H9 (cell line): ENCODE data around the gene ENOX1. TPM values are rescaled to one million over a fixed set of nuclear protein-coding genes. Genes with fewer than 3 reads are reported as not detected.

Experiments
- DNase-seq: peaks from one replicate; pipeline ENCODE4 v3.0.0-alpha.2; 2017
- H2AFZ ChIP-seq: one replicate; pipeline ENCODE4 v1.6.1; 2013; ENCODE audit warnings: mild to moderate bottlenecking, low read length, control low read depth, moderate library complexity
- H2AK5ac ChIP-seq: 2 replicates; pipeline ENCODE4 v1.6.1; 2013; ENCODE audit warnings: low read length, control low read depth, mixed read lengths; ENCODE audit not compliant: insufficient read length
- H2BK120ac ChIP-seq: one replicate; pipeline ENCODE4 v1.6.1; 2013; ENCODE audit warnings: low read depth, mild to moderate bottlenecking, low read length, control low read depth, inconsistent platforms; ENCODE audit not compliant: poor library complexity, severe bottlenecking
- H2BK12ac ChIP-seq: 2 replicates; pipeline ENCODE4 v1.6.1; 2013; ENCODE audit warnings: low read length, control low read depth, mixed read lengths, low read depth; ENCODE audit not compliant: insufficient read length
- H2BK15ac ChIP-seq: 2 replicates; pipeline ENCODE4 v1.6.1; 2013; ENCODE audit warnings: low read depth, low read length, control low read depth
- H2BK20ac ChIP-seq: one replicate; pipeline ENCODE4 v1.6.1; 2013; ENCODE audit warnings: low read depth, mild to moderate bottlenecking, low read length, control low read depth, inconsistent platforms; ENCODE audit not compliant: poor library complexity, severe bottlenecking
- H2BK5ac ChIP-seq: 2 replicates; pipeline ENCODE4 v1.6.1; 2013; ENCODE audit warnings: low read length, control low read depth, mixed read lengths; ENCODE audit not compliant: insufficient read length
- H3K14ac ChIP-seq: 2 replicates; pipeline ENCODE4 v1.6.1; 2013; ENCODE audit warnings: low read length, control low read depth; ENCODE audit not compliant: insufficient read depth
- H3K18ac ChIP-seq: 2 replicates; pipeline ENCODE4 v1.6.1; 2013; ENCODE audit warnings: low read depth, mild to moderate bottlenecking, mixed read lengths, low read length, control low read depth; ENCODE audit not compliant: insufficient read length
- H3K23ac ChIP-seq: 2 replicates; pipeline ENCODE4 v1.6.1; 2013; ENCODE audit warnings: low read length, control low read depth, mixed read lengths, low read depth; ENCODE audit not compliant: insufficient read length
- H3K23me2 ChIP-seq: 2 replicates; pipeline ENCODE4 v1.6.1; 2013; ENCODE audit warnings: low read depth, mild to moderate bottlenecking, mixed read lengths, low read length, control low read depth; ENCODE audit not compliant: insufficient read length, poor library complexity, severe bottlenecking
- H3K27ac ChIP-seq: 2 replicates; pipeline ENCODE4 v1.5.1; 2013; ENCODE audit warnings: low read length, control low read depth, mixed read lengths, low read depth; ENCODE audit not compliant: insufficient read length
- H3K27me3 ChIP-seq: 2 replicates; pipeline ENCODE4 v1.6.1; 2013; ENCODE audit warnings: low read length, control low read depth, inconsistent platforms; ENCODE audit not compliant: insufficient read depth
- H3K4ac ChIP-seq: 2 replicates; pipeline ENCODE4 v1.6.1; 2013; ENCODE audit warnings: low read depth, mild to moderate bottlenecking, control low read depth, inconsistent platforms, low read length, moderate library complexity
- H3K4me1 ChIP-seq: 2 replicates; pipeline ENCODE4 v1.6.1; 2013; ENCODE audit warnings: low read length, control low read depth, inconsistent platforms; ENCODE audit not compliant: insufficient read depth
- H3K4me2 ChIP-seq: 2 replicates; pipeline ENCODE4 v1.6.1; 2013; ENCODE audit warnings: low read length, control low read depth, mixed read lengths; ENCODE audit not compliant: insufficient read length, insufficient read depth
- H3K56ac ChIP-seq: 2 replicates; pipeline ENCODE4 v1.6.1; 2013; ENCODE audit warnings: low read depth, mild to moderate bottlenecking, mixed read lengths, low read length, control low read depth; ENCODE audit not compliant: insufficient read length
- H3K79me1 ChIP-seq: 2 replicates; pipeline ENCODE4 v1.6.1; 2013; ENCODE audit warnings: low read depth, mild to moderate bottlenecking, moderate library complexity, low read length, control low read depth, inconsistent platforms; ENCODE audit not compliant: insufficient read depth, poor library complexity, severe bottlenecking
- H3K79me2 ChIP-seq: 2 replicates; pipeline ENCODE4 v1.6.1; 2013; ENCODE audit warnings: low read length, control low read depth, inconsistent platforms; ENCODE audit not compliant: insufficient read depth
- H3K9ac ChIP-seq: 2 replicates; pipeline ENCODE4 v1.6.1; 2013; ENCODE audit warnings: low read length, control low read depth, mixed read lengths; ENCODE audit not compliant: insufficient read length; ENCODE audit errors: extremely low read depth
- H3K9me3 ChIP-seq: one replicate; pipeline ENCODE4 v1.6.1; 2013; ENCODE audit warnings: low read depth, low read length, inconsistent platforms; ENCODE audit not compliant: control insufficient read depth
- H3T11ph ChIP-seq: one replicate; pipeline ENCODE4 v1.6.1; 2013; ENCODE audit warnings: mild to moderate bottlenecking, low read length, control low read depth, inconsistent platforms
- H4K20me1 ChIP-seq: one replicate; pipeline ENCODE4 v1.6.1; 2013; ENCODE audit not compliant: control insufficient read depth, insufficient read length, insufficient read depth
- H4K5ac ChIP-seq: 2 replicates; pipeline ENCODE4 v1.6.1; 2013; ENCODE audit warnings: low read depth, mild to moderate bottlenecking, mixed read lengths, low read length, control low read depth; ENCODE audit not compliant: insufficient read length
- H4K8ac ChIP-seq: replicated peaks from 2 replicates; pipeline ENCODE4 v1.6.1; 2013; ENCODE audit warnings: low read length, control low read depth, mixed read lengths, low read depth; ENCODE audit not compliant: insufficient read length
- H4K91ac ChIP-seq: 2 replicates; pipeline ENCODE4 v1.6.1; 2013; ENCODE audit warnings: low read depth, mild to moderate bottlenecking, moderate library complexity, mixed read lengths, low read length, control low read depth; ENCODE audit not compliant: insufficient read length
- H3K27ac Mint-ChIP-seq, 3 experiments: 2 replicates in 2 of 3; 3 replicates in 1 of 3; pipeline ENCODE4 v1.8.0; 2020 to 2021; ENCODE audit warnings: mixed read lengths in 3 of 3, mild to moderate bottlenecking in 1 of 3, moderate library complexity in 1 of 3
- H3K27me3 Mint-ChIP-seq: 2 replicates; pipeline ENCODE4 v1.8.0; 2021; ENCODE audit warnings: low read depth, mild to moderate bottlenecking, moderate library complexity, mixed read lengths
- H3K36me3 Mint-ChIP-seq, 3 experiments: 2 replicates in 2 of 3; 3 replicates in 1 of 3; pipeline ENCODE4 v1.8.0; 2020 to 2021; ENCODE audit warnings: low read depth in 3 of 3, mixed read lengths in 3 of 3; ENCODE audit not compliant: insufficient read depth in 1 of 3
- H3K4me1 Mint-ChIP-seq, 2 experiments: 2 replicates each; pipeline ENCODE4 v1.8.0; 2020; ENCODE audit warnings: mixed read lengths in 2 of 2
- H3K4me3 Mint-ChIP-seq, 2 experiments: 2 replicates in 1 of 2; 3 replicates in 1 of 2; pipeline ENCODE4 v1.8.0; 2020 to 2021; ENCODE audit warnings: mild to moderate bottlenecking in 2 of 2, mixed read lengths in 2 of 2, moderate library complexity in 1 of 2
- H3K9me3 Mint-ChIP-seq, 2 experiments: 2 replicates in 1 of 2; 3 replicates in 1 of 2; pipeline ENCODE4 v1.8.0; 2020; ENCODE audit warnings: mild to moderate bottlenecking in 2 of 2, mixed read lengths in 2 of 2, moderate library complexity in 1 of 2
- WGBS: extraction: QIAGEN DNeasy Blood & Tissue Kit; methylation state at CpG from one replicate; pipeline ENCODE4 v1.1.7; 2013; ENCODE audit warnings: missing lambda C conversion rate, low lambda C conversion rate, mixed read lengths; ENCODE audit not compliant: insufficient read length; ENCODE audit errors: extremely low coverage; 5-methylcytosine and 5-hydroxymethylcytosine counted together
- total RNA-seq: library from RNA; stranded (reverse); gene quantifications from 2 replicates; pipeline ENCODE4 v1.2.1, GENCODE V29; 2021
- TF ChIP-seq, protein P1 (sequence below): fragments of 200-600 bp; sonication (generic); conservative IDR thresholded peaks from 3 replicates; pipeline ENCODE4 v1.8.0; 2021; ENCODE audit warnings: antibody characterized with exemption, mild to moderate bottlenecking

Gene ENOX1
- total RNA-seq, 1 experiment from 2014 or later: 0.24 TPM

GRCh38 chr13:43464578-43465264, 322.1 kb downstream of the ENOX1 start:
- no peak overlapping the region for H3K9ac ChIP-seq
- no peak overlapping the region for H2AK5ac ChIP-seq
- no peaks in the 10 kb centered on the region for H3K27me3 Mint-ChIP-seq
- H3T11ph ChIP-seq: no peak overlapping the region
- H4K5ac ChIP-seq: no peak overlapping the region
- no peak overlapping the region for H3K23ac ChIP-seq
- no peak overlapping the region for H2AFZ ChIP-seq
- H3K56ac ChIP-seq: no peak overlapping the region
- H3K14ac ChIP-seq: no peak overlapping the region
- no peaks in the 10 kb centered on the region for H3K4me1 ChIP-seq
- peaks cover 3 to 6% of the 10 kb centered on the region in 2 experiments; a peak in 2 of 4 replicates for H3K4me1 Mint-ChIP-seq
- H2BK12ac ChIP-seq: no peak overlapping the region
- WGBS: no CpG with 5 or more reads among the region's 3 CpGs
- no peak overlapping the region for H4K8ac ChIP-seq
- H2BK15ac ChIP-seq: no peak overlapping the region
- H3K27me3 ChIP-seq: no peaks in the 10 kb centered on the region
- no peaks in the 10 kb centered on the region for H3K9me3 Mint-ChIP-seq
- no peak overlapping the region for H2BK20ac ChIP-seq
- H3K23me2 ChIP-seq: no peaks in the 10 kb centered on the region
- no peak overlapping the region for H2BK5ac ChIP-seq
- H4K91ac ChIP-seq: no peak overlapping the region
- H3K79me1 ChIP-seq: no peaks in the 10 kb centered on the region
- no peaks in the 10 kb centered on the region for H3K9me3 ChIP-seq
- H3K4me3 Mint-ChIP-seq: no peak overlapping the region
- H3K27ac Mint-ChIP-seq: no peak overlapping the region
- no peaks in the 10 kb centered on the region for H4K20me1 ChIP-seq
- H3K4me2 ChIP-seq: no peak overlapping the region
- no peaks in the 10 kb centered on the region for H3K36me3 Mint-ChIP-seq
- TF ChIP-seq, protein P1, sequence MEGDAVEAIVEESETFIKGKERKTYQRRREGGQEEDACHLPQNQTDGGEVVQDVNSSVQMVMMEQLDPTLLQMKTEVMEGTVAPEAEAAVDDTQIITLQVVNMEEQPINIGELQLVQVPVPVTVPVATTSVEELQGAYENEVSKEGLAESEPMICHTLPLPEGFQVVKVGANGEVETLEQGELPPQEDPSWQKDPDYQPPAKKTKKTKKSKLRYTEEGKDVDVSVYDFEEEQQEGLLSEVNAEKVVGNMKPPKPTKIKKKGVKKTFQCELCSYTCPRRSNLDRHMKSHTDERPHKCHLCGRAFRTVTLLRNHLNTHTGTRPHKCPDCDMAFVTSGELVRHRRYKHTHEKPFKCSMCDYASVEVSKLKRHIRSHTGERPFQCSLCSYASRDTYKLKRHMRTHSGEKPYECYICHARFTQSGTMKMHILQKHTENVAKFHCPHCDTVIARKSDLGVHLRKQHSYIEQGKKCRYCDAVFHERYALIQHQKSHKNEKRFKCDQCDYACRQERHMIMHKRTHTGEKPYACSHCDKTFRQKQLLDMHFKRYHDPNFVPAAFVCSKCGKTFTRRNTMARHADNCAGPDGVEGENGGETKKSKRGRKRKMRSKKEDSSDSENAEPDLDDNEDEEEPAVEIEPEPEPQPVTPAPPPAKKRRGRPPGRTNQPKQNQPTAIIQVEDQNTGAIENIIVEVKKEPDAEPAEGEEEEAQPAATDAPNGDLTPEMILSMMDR: no peak
- no peak overlapping the region for H2BK120ac ChIP-seq
- H3K4ac ChIP-seq: no peak overlapping the region
- no peaks in the 10 kb centered on the region for H3K79me2 ChIP-seq
- H3K27ac ChIP-seq: no peak overlapping the region
- no peak for DNase-seq
- no peak overlapping the region for H3K18ac ChIP-seq
